H1 (cell line): ENCODE measurements around the gene LAD1. TPM values are rescaled to one million over a fixed set of nuclear protein-coding genes. Genes with fewer than 3 reads are reported as not detected.

Experiments used
- CTBP2 ChIP-seq: IDR thresholded peaks from 2 replicates; pipeline ENCODE4 v1.7.0; 2011; ENCODE audit warnings: borderline replicate concordance, mild to moderate bottlenecking, moderate library complexity, mixed read lengths, low read length; ENCODE audit not compliant: insufficient read depth, insufficient read length
- JUN ChIP-seq: IDR thresholded peaks from 2 replicates; pipeline ENCODE4 v1.6.1; 2011; ENCODE audit warnings: low read depth, mild to moderate bottlenecking, improper control_type of control experiment, low read length
- SUZ12 ChIP-seq: fragments of 200-600 bp; sonication (generic); IDR thresholded peaks from 2 replicates; pipeline ENCODE4 v1.6.1; 2012; ENCODE audit warnings: mild to moderate bottlenecking, inconsistent platforms, low read length, moderate library complexity, mixed read lengths
- ZNF274 ChIP-seq: IDR thresholded peaks from 2 replicates; pipeline ENCODE4 v1.7.0; 2012; ENCODE audit warnings: low read length, borderline replicate concordance; ENCODE audit errors: extremely low read depth
- polyA plus RNA-seq, 7 experiments: library from polyadenylated mRNA; depleted of rRNA in 3 of 7; stranded (reverse) in 5 of 7; unstranded in 2 of 7; fragments of >200 nt in 5 of 7; fragments of 200-250 nt in 2 of 7; gene quantifications; 1 replicate in 5 of 7; 2 replicates in 1 of 7; 4 replicates in 1 of 7; pipeline versions ENCODE4 v1.2.1 to v1.2.3, GENCODE V29; 2011 to 2013; ENCODE audit warnings: missing spikeins in 2 of 7, mixed read lengths in 2 of 7
- total RNA-seq: library from RNA; stranded (reverse); fragmentation: NEBNext Ultra II Directional; extraction: Animal tissue kit (Norgen Biotek cat#: 25700); gene quantifications from 2 replicates; pipeline ENCODE4 v1.2.1, GENCODE V29; 2021

Gene LAD1
- total and polyA plus RNA-seq, 2 of the 8 experiments (the other 6 are each of a cell fraction or from before 2014, with no cell fraction given), result 9.3 to 32.8 TPM

- TF ChIP-seq CTBP2 (no peak), ZNF274 (no peak), SUZ12 (no peak), JUN (no peak)
Measured at GRCh38 chr1:201436969-201437368, 37.8 kb upstream of the LAD1 start (continued).
